Superior temporal gyrus (tissue), 1 donor: ENCODE results near the gene IL3.

ENCODE experiments used
- DNase-seq: peaks from one replicate; pipeline ENCODE4 v3.0.0-alpha.2; 2016; ENCODE audit errors: extremely low spot score

IL3 gene

DNA sequence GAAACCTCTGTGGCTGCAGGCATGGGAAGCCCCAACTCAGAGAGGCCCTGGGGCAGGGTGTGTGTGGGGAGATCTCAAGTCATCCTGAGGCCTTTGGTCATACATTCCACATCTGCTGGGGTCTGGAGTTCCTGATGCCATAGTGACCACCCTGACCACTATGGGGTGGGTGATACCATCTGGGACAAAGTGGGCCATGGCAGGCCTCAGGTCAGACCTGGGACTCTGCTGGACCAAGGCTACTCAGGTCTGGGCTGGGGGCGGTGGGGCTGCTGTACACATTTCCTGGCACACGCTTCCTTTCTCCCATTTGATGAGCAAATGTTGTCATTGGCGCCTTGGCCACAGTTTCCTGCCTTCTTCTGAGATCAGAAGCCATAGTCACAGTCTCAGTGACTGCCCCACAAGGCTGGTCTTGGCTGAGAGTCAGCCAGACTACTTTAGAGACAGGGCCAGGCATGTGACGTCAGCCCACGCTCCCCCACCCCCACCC, 33.9 kb upstream of the IL3 start:
- DNase-seq = no peak

DNA sequence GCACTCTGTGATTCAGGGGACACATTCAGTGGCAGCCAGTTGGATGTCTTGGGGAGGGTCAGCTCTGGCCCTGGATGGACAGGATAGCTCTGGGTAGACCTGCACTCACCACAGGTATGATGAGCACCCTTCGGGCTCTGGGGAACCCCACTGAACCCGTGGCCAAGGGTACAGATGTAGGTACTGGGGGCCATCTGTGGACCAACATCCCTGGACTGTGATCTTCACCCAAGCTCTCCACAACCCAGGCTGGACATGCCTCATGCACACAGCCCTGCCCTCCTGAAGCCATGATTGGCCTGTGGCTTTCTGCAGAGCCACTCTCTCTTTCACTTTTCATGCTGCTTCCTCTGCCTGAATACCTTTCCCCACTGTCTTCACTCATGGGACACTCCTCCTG, 33.4 kb upstream of the IL3 start:
- no peak for DNase-seq

DNA sequence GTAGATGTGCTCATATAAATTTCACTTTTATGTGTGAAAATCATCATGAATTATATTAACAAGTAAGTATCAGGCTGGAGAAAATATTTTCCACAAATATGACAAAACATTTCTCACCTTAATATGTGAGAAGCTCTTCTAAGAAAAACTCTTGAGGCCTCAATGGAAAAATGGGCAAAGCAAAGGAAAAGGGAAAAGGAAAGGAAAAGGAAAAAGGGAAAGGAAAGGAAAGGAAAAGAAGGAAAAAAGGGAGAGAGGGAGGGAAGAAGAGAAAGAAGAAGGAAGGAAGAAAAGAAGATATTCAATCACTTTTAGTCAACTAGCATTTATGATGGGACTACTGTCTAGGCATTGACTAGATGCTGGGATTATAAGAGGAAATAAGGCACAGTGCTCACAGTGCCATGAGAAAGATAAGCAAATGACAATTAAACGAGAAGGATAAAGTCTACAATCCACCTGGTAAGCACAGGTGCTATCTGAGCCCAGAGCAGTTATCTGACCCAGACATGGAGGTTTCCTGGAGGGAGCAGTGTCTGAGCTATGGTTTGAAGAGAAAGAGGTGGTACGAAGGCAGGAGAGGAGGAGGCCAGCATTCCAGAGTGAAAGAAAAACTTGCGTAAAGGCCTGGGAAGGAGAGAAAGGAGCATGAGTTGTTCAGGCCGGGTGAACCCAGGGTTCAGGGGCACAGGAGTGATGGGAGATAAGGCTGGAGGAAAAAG, 30.7 kb upstream of the IL3 start:
- DNase-seq = no peak

DNA sequence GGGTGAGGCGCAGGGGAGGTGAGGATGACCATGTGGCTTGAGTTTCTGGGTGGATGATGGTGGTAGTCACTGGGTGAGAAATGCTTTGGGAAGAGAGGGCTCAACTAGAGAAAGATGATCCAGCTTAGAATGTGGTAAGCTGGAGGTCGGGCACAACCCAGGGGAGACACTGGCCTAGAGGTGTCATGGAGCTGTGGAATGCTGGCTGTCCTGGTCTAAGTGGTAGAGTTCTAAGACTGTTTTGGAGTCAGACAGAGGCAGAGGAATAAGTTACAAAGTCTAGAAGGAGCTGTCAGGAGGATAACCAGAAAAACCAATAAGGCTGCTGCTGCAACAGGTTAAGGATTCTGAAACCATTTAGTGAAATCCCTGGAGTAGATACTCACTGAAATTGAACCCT, 29.8 kb upstream of the IL3 start:
- DNase-seq = no peak

DNA sequence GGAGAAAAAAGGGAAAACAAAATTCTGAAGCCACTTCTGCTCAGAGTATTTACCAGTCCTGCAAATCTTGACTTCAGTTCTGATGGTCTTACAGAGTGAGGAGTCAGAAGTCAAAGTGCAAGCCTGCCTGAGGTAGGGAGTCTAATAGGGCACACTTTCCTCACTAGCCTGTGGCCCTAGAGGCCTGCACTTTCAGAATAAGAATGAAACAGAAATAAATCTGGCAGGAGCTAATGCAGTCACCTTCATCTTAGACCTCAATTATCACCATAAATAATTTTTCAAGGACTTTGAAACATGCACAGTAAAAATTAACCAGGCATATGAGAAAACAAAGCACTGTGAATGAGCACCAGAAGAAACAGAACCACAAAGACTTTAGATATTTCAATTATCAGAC, 28.3 kb upstream of the IL3 start:
- DNase-seq = no peak

DNA sequence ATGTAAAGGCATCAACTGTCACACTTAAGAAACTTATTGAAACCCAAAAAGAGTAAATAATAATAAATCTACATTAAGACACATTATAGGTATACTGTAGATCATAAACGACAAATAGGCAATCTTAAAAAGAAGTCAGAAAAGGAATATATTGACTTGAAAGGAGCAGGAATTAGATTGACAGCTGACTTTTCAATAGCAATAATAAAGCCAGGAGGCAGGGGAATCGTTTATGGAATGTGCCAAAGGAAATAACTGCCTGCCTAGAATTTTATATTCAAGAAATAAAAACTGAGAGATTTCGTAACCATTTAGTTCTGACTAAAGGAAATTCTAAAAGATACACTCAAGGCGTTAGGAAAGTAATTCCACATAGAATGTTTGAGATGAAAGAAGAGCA, 27.3 kb upstream of the IL3 start:
- DNase-seq = no peak

DNA sequence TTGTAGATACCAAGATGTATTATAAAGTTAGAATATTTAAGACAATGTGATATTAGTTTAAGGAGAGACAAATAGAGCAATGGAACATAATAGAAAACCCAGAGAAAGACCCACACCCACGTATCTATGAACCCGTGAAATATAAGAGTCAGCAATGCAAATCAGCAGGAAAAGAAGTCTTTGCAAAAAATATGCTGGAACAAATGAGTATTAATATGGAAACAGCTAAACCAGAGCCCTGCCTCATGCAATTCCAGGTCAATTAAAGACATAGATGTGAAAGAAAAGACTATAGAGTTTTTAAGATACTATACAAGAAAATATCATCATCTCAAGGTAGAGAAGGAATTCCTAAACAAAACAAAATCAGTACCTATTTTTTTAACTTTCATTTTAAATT, 23.1 kb upstream of the IL3 start:
- DNase-seq = no peak

DNA sequence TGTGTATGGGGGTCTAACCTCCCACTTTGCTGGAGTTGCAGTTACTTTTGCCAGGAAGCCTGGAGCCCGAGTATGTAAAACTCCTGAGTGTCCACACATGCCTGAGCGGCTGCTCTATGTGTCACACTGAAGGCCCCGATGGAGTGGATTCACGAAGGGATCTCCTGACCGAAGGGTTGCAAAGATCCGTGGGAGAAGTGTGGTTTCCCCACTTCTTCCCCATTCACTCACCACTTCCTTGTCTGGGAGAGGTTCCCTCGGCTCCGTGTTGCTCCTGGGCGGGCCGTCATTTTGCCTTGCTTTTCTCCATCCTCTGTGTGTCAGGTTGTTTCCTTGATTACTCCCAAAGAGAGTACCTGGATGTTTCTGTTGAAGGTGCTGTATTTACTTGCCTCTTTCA, 16.2 kb upstream of the IL3 start:
- DNase-seq = no peak

DNA sequence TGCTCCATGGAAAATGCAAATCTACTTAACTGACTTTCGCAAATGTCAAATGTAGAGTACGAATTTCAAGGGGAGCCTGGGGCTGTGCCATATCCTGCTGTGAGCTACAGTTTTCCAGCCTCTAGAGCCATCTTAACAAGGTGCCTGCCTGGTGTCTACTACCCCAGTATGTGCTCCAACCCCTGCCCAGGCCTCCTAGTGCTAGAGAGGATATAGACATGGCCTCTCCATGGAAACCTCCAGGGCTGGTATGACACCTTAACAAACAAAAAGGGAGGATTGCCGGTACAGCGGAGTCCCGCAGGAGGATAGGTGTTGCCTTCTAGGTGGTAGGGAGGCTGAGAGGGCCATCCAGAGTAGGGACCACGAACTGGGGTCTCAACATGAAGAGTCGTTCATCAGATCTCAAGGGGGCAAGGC, 13.6 kb upstream of the IL3 start:
- DNase-seq = no peak

DNA sequence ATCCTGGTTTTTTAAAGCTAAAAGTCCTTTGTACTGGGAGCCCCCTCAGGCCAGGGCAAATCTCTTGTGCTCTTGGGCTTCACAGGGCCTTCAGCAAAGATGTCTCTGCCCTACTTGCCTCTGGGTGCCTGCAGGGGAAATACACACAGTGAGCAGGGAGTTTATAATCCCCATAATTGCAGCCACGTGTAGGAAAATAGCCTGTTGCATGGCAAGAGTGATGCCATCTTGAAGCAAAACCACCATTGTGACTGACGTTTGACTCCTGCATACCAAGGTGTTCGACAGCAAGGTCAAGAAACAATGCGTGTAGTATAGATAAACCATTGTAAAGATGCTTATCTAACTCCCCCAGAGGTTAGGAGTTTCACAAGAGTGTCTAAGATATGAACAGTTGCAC, 11.4 kb upstream of the IL3 start:
- no peak for DNase-seq

DNA sequence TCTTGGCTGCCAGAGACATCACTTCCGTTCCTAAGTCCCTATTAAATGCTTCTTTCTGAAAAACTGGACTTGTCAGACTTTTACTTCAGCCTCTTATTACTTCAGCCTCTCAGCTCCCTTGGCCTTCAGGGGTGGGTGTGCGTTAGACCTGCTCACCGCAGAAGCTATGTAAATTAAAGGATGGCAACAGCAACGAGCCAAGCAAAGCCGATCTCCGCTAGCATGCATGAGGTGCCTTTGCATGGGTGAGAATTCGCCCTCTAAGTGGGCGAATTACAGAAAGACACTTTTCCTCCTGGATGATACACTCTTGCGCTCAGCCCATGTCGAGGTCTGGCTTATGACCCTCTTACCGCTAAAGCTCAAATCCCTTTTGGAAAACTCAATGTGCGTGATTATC, 10.9 kb upstream of the IL3 start:
- no peak for DNase-seq

DNA sequence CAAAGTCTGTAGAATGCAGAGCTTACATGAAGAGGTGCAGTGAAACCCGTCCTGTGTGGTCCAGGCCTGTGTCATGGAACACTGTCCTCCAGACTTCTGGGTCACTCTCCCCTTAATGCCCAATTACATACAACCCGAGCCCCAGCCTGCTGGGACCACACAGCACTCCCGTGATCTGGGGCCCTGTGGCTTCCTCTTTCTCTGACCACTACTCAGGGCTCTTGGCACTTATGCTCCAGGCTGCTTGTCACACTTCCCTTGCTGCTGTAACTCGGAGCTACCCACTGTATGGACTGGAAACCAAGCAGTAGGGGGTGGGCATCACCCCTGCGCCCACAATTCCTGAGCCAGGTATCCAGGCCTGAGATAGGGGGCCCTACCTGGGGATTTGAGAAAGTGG, 10.3 kb upstream of the IL3 start:
- no peak for DNase-seq

DNA sequence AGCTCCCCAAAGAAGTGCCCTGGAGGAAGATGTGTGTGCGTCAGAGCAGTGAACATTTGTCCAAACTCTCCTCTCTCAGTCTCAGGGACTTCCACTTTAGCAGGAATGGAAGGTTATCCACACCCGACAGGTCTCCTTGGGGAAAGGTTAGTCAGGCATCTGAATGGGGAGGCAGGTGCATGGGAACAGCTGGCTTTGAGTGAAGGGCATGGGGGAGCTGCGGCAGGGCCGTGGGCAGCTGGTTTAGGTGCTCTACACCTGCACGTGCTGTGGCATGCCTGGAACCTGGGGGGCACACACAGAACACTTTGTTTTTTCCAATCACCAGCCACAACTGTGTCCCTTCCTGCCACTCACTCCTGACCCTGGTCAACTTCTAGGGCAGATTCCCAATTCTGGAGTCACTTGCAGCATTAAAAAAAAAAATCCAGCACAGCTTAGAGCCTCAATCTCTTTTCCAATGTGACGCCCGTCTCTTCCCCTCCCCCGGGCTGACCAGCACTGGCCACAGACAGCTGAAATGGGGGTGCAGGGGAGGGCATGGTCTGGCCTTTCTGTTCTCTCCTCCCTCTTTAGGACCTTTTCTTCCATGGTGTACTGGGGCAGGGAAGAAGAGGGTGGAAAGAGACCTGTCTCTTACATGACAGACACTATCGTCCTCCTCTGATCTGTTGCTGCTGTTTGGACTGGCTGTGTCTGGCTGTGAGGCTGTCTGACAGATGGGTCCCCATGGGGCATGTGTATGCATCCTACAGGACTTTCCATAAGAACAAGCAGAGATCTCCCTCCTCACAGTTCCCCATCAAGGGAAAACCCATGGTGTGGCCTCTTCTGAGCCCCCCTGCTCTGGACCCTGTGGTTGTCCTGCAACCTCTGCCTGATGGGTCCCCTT, 9.5 kb upstream of the IL3 start:
- no peak for DNase-seq

DNA sequence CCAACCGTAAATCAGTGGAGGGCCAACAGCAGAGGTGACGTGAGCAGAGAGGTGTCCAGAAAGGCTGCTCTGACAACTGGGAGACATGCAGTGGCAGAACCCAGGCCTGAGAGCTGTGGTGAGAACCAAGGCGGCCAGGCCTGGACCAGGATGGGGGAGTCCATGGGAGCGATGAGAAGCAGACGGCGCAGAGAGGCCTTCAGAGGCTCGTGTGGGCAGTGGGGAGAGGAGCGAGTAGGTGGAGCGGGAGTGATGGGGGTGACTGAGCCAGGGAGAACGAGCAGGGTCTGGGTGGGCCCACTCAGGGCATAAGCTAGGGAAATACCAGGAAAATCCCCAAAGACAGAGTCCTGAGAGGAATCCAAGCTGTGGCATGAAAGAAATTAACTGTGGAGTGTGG, 7.9 kb upstream of the IL3 start:
- DNase-seq = no peak

DNA sequence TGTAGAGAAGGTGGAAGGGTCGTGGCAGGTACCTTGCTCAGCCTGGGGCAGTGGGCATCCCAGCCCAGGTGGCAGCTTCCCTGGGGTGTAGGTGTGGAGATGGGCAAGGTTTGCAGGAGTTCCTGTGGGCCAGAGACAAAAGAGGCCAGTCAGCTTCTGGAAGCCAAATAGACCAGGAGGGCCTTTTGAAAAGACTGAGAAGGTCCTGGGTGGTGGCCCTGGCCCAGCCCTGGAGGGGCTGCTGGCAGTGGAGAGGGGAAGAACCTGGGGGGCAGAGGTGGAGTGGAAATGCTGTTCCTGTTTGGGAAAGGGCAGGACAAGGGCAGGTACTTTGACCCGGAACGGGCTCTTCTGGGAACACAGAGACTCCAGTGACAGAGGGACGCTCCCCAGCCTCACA, 7.0 kb upstream of the IL3 start:
- no peak for DNase-seq

DNA sequence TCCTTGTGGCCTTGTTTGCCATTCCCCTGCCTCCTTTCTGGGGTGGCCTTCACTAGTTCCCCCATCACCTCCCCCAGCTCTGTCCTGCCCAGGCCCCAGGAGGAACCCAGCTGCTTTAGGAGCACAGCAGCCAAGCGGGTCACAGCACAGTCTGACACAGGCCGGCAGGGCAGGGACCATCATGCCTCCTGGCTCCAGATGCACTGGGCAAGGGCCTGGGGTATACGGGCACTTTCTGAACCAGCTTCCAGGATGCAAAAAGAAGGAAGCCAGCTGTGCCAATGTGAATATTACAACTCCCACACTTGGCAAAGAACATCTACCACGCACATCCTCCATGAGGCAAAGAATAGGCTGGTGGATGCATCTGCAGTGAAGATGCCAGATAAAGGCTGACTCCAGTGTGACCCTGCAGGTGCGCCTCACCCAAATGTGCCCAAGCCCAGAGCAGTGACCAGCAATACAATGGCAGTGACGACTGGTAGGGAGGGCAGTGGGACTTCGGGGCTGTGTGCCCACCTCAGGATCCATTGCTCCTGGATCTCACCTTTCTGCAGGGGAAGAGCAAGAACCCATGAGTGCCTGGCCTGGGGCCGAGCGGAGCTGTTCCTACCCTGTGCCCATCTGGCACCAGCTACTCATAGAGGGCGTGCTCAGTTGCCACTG, 6.3 kb upstream of the IL3 start:
- DNase-seq = no peak

DNA sequence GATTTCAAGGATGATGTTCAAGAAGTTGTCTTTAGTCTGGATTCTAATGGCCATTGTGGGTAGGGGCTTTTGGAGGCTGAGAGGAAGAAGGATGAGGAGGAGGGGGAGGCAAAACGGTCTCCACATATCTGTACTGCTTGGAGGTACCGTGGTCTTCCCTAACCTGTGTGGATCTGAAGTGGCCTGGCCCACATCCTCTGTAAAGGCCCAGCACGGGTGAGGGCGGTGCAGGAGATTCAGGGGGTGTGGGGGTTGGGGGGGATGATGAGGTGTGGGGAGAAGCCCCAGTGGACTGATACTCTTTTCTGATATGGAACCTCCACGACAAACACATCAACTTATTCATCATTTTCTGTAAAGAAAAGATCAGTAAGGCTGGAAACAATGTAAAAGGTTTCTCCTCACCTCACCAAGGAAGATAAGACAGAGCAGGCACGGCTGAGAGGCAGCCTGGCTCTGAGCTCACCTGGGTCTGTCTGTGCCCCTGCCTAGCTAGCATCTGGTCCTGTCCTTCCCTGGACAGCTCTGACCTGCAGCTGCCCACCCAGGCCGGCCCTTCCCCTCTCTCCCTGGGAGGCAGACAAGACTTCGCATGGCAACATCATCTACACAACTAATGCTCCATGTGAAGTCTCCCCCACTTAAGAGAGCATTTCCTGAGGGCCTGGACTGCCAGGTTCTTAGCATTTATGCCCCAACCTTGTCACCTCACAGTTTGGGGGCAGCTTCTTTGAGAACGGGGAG, 5.6 kb upstream of the IL3 start:
- DNase-seq = no peak

DNA sequence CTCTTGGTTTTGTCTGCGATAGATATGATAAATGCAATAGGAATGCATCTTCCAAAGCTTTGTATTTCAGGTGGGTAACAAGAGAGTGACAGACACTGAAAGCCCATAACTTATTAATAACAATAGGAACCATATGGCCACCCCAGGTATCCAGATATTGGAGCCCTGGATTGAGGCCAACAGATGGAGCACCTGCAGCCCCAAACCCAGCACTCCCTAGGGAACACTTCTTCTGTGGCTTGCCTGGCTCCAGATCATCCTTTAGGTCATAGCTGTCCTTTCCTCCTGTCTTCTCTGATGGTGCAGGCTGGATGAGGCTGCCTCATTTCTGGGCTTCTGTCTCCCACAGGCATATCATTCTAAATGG, 5.0 kb upstream of the IL3 start:
- no peak for DNase-seq

DNA sequence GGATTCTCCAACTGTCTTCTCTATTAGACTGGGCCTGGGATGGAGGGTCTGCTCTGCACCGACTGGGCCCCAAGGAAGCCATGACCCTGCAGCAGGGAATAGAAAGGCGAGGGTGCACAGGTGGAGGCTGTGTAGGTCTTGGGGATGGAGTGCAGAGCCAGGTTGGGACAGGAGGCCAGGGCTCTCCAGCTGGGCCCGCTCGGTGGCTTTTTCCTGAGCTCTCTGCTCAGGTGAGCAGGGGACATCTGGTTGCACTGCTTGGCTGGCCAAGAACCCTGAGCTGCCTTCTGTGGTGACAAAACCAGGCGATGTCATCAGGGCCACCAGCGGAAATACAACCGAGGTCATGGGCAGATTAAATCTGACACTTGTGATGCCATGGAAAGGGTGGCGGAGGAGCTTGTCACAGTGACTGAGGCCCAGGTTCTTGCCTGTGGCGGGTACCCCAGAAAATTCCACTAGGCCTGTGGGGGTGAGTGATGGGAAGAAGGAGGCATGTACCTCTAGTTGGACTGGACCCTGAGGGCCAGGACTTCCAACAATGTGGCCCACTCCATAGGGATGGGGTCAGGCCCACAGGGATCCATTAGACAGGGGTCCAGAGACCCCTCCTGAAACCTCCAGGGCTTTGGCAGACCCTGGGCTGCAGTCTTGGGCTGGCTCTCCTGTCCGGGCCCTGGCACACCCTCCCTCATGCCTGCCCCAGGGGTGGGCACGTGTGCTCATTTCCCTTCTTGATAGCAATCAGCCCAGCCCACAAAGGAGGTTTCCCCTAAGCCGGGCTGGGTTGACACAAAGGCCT, 4.4 kb upstream of the IL3 start:
- no peak for DNase-seq

DNA sequence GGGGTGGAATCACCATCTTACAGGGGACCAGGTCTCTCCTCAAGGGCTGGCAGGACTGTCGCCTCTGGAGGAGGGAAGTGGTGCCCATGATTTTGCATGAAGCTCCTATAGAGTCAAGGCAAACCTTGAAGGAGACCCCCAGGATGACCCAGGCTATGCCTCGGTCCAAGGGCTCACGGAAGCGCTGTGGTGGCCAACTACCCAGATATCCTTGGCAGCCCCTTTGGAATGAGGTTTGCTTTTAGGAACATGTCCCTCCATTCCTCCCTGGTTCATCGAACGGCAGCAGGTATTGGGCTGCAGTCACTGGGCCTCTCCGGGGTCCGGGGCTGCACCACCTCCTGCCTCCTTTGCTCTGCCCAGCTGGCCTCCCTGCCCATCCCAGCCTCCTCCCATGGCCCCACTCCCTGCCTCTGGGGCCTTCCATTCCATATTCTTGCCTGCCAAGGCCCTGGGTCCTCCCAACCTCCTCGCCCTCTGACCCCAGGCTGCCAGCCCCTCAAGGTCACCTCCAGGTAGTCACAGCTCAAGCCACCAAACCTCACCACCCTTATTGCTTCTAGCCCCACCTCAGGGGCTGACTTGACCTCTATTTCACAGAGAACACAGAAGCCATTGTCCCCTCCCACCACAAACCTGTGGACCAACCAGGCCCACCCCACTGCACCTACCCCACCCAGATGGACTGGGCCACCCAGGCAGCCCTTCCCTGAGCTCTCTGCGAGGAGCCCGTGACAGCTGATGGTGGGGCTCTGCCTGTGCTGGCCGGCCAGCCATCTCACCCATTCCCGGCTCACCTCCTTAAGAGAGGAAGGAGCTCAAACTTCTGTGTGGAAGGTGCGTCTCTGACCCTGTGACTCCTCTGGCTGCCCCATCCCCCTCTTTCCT, 3.6 kb upstream of the IL3 start:
- DNase-seq = no peak
